RWPE2 (cell line): ENCODE results near the gene APOL1.
A peak's percentile ranks its signal among the peaks of the same experiment; 100 is the strongest.

Experiments used
- ATAC-seq: fragments of 200-7000 bp; cut with Tn5 transposase; 3 replicates; pipeline ENCODE4 v1.9.1; 2021; ENCODE audit warnings: low read depth
- DNase-seq: peaks from one replicate; pipeline ENCODE4 v3.0.0-alpha.2; 2020; ENCODE audit warnings: low spot score
- H3K27ac ChIP-seq: fragments of 450-650 bp; 2 replicates; pipeline ENCODE4 v1.5.1; 2017; ENCODE audit warnings: mild to moderate bottlenecking; ENCODE audit not compliant: poor library complexity, severe bottlenecking
- H3K27me3 ChIP-seq: fragments of 250-450 bp; sonication (Bioruptor Pico); 2 replicates; pipeline ENCODE4 v1.5.1; 2021; ENCODE audit warnings: mild to moderate bottlenecking, moderate library complexity; ENCODE audit not compliant: insufficient read depth, poor library complexity, severe bottlenecking
- H3K36me3 ChIP-seq: fragments of 250-450 bp; sonication (Bioruptor Pico); 2 replicates; pipeline ENCODE4 v1.5.1; 2020; ENCODE audit warnings: low read depth, mild to moderate bottlenecking, moderate library complexity
- H3K4me1 ChIP-seq: fragments of 250-450 bp; sonication (Bioruptor Pico); 2 replicates; pipeline ENCODE4 v1.5.1; 2021; ENCODE audit warnings: mild to moderate bottlenecking, moderate library complexity; ENCODE audit not compliant: insufficient read depth, poor library complexity, severe bottlenecking
- H3K4me3 ChIP-seq: fragments of 250-450 bp; sonication (Bioruptor Pico); 2 replicates; pipeline ENCODE4 v1.5.1; 2021; ENCODE audit warnings: mild to moderate bottlenecking, moderate library complexity; ENCODE audit not compliant: severe bottlenecking
- H3K9me3 ChIP-seq: fragments of 250-450 bp; sonication (Bioruptor Pico); 2 replicates; pipeline ENCODE4 v1.5.1; 2021; ENCODE audit warnings: mild to moderate bottlenecking, moderate library complexity; ENCODE audit not compliant: severe bottlenecking
- TF ChIP-seq, protein P1 (sequence below): fragments of 450-650 bp; IDR thresholded peaks from one replicate; pipeline ENCODE4 v1.5.1; 2017; ENCODE audit warnings: mild to moderate bottlenecking, moderate library complexity; ENCODE audit not compliant: poor library complexity, severe bottlenecking

APOL1 gene

DNA sequence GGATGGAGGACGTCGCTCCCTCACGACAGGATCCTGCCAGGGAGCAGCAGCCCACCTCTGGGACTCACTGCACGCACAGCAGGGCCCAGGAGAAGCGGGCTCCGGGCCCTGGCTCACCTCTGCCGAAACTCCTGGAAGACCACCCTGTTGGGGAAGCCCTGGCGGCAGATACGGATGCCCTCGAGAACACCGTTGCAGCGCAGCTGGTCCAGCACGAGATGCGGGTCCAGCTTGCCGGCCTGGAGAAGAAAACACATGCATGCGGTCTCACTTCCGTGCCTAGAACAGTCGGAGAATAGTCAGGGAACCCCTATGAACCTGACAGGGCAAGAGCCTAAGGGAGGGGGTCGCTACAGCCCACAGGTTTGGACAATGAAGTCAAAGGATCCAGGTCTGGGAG is 52.9 kb downstream of the APOL1 start:
- Histone ChIP-seq H3K27ac (peak overlapping the region; percentile 53), H3K9me3 (no peaks in the 10 kb centered on the region), H3K36me3 (peaks cover 100% of the 10 kb centered on the region), H3K27me3 (no peaks in the 10 kb centered on the region), H3K4me3 (no peak overlapping the region), H3K4me1 (peaks cover 5% of the 10 kb centered on the region)
- no peak for ATAC-seq
- DNase-seq = no peak
- TF ChIP-seq, protein P1, sequence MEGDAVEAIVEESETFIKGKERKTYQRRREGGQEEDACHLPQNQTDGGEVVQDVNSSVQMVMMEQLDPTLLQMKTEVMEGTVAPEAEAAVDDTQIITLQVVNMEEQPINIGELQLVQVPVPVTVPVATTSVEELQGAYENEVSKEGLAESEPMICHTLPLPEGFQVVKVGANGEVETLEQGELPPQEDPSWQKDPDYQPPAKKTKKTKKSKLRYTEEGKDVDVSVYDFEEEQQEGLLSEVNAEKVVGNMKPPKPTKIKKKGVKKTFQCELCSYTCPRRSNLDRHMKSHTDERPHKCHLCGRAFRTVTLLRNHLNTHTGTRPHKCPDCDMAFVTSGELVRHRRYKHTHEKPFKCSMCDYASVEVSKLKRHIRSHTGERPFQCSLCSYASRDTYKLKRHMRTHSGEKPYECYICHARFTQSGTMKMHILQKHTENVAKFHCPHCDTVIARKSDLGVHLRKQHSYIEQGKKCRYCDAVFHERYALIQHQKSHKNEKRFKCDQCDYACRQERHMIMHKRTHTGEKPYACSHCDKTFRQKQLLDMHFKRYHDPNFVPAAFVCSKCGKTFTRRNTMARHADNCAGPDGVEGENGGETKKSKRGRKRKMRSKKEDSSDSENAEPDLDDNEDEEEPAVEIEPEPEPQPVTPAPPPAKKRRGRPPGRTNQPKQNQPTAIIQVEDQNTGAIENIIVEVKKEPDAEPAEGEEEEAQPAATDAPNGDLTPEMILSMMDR = no peak

DNA sequence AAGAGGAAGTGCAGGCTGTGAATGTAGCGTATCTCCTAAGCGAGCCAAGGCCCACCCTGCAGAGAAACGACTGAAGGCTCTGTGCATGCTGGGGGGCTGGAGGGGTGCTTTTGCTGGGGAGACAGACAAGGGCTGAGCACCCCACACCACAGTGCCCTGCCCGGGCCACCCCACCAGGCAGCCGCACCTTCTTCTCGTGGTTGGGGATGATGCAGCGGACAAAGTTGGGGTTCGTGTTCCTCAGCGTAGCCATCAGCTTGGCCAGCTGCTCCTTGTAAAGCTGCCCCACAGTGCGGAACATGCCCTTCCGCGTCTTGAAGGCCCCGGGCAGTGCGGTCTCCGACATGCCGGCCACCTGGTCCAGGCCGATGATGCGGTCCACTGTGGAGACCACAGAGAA is 53.3 kb downstream of the APOL1 start:
- H3K4me1 ChIP-seq = peaks cover 5% of the 10 kb centered on the region
- TF ChIP-seq, protein P1 = no peak
- DNase-seq (no peak), ATAC-seq (no peak)
- no peaks in the 10 kb centered on the region for H3K27me3 ChIP-seq
- peaks cover 100% of the 10 kb centered on the region for H3K36me3 ChIP-seq
- peak overlapping the region; percentile 53 for H3K27ac ChIP-seq
- no peaks in the 10 kb centered on the region for H3K9me3 ChIP-seq
- H3K4me3 ChIP-seq = no peak overlapping the region

- no peak for ATAC-seq
- H3K27ac ChIP-seq = peak overlapping the region; percentile 18
- no peaks in the 10 kb centered on the region for H3K9me3 ChIP-seq
- peaks cover 5% of the 10 kb centered on the region for H3K4me1 ChIP-seq
- H3K36me3 ChIP-seq = peaks cover 100% of the 10 kb centered on the region
- H3K27me3 ChIP-seq = no peaks in the 10 kb centered on the region
- TF ChIP-seq, protein P1 = no peak
- DNase-seq = no peak
- H3K4me3 ChIP-seq = no peak overlapping the region
Observed at GRCh38 chr22:36308880-36309279, 55.9 kb downstream of the APOL1 start.

DNA sequence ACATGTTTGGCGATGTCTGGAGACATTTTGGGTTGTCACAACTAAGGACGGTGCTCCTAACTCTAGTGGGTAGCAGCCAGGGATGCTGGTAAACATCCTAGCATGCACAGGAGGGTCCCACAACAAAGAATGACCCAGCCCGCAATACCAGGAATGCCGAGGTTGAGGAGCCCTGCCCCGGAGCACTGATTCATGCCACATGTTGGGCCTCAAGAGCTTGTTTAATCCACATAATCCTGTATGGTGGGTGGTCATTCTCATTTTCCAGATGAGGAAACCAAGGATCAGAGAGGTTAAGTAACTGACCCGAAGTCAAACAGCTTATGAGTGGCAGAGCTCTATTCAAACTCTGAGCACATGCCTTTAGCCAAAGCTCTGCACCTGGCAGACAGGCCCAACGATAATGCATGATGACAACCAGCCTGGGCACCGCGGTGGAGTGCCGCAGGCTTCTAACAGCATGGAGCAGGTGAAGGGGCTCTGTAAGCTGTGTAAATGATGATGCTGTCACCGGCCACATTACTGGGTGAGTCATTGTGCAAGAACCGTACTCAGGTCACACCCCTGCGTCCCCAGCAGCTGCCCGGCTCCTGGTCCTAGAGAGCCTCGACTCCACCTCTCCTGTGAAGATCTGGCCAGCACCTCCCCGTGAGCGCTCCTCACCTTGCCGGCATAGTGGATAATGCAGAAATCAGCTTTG is 58.6 kb downstream of the APOL1 start:
- TF ChIP-seq, protein P1 = no peak
- Histone ChIP-seq H3K36me3 (peaks cover 100% of the 10 kb centered on the region), H3K27me3 (no peaks in the 10 kb centered on the region), H3K9me3 (no peaks in the 10 kb centered on the region), H3K4me3 (no peak overlapping the region), H3K27ac (peak overlapping the region; percentile 23), H3K4me1 (no peaks in the 10 kb centered on the region)
- DNase-seq = no peak
- ATAC-seq = no peak

GRCh38 chr22:36315325-36315724 is 62.4 kb downstream of the APOL1 start:
- no peak for DNase-seq
- no peak overlapping the region for H3K4me3 ChIP-seq
- H3K4me1 ChIP-seq = no peaks in the 10 kb centered on the region
- no peak for ATAC-seq
- no peaks in the 10 kb centered on the region for H3K9me3 ChIP-seq
- H3K27me3 ChIP-seq = no peaks in the 10 kb centered on the region
- H3K36me3 ChIP-seq = peaks cover 100% of the 10 kb centered on the region
- peak overlapping the region; percentile 23 for H3K27ac ChIP-seq
- TF ChIP-seq, protein P1 = no peak
